OCI-LY7 (cell line): Measurements from ENCODE around the gene RCE1. TPM values are rescaled to one million over a fixed set of nuclear protein-coding genes. Genes with fewer than 3 reads are reported as not detected.

Experiments
- BruUV-seq: library from RNA; stranded (reverse); fragments of 400-500 nt; replicated peaks from 2 replicates; lab custom pipeline; 2021; lab: Mats Ljungman, UMichigan
- CTCF ChIA-PET: fragments of 300-600 bp; sonication (Branson Sonifier 250); formaldehyde crosslinking; loops from one replicate; lab custom pipeline; 2022; ENCODE audit warnings: antibody characterized with exemption; ENCODE audit not compliant: unreplicated experiment; lab: Charles Lee
- POLR2A ChIA-PET: fragments of 300-600 bp; sonication (Branson Sonifier 250); formaldehyde crosslinking; loops from one replicate; lab custom pipeline; 2022; ENCODE audit warnings: antibody characterized with exemption; lab: Charles Lee
- DNase-seq: peaks from one replicate; pipeline ENCODE4 v3.0.0-alpha.2; 2015; ENCODE audit warnings: low spot score
- H2AFZ ChIP-seq: fragments of 200-600 bp; sonication (generic), shearing (Covaris generic); 2 replicates; pipeline ENCODE4 v1.6.1; 2014; ENCODE audit warnings: mild to moderate bottlenecking, antibody characterized with exemption, low read length, moderate library complexity
- H3K27ac ChIP-seq: fragments of 200-600 bp; sonication (generic); 2 replicates; pipeline ENCODE4 v1.5.1; 2014; ENCODE audit warnings: mixed run types, low read depth, mild to moderate bottlenecking, moderate library complexity, low read length, inconsistent platforms; ENCODE audit not compliant: poor library complexity, severe bottlenecking
- H3K36me3 ChIP-seq: fragments of 200-600 bp; sonication (generic); 2 replicates; pipeline ENCODE4 v1.6.1; 2014; ENCODE audit warnings: mild to moderate bottlenecking, antibody characterized with exemption, low read length, moderate library complexity, mixed read lengths; ENCODE audit not compliant: insufficient read depth
- H3K4me1 ChIP-seq: fragments of 200-600 bp; sonication (generic); 2 replicates; pipeline ENCODE4 v1.5.1; 2014; ENCODE audit warnings: mild to moderate bottlenecking, low read length; ENCODE audit not compliant: insufficient read depth, poor library complexity, severe bottlenecking
- H3K4me2 ChIP-seq: fragments of 200-600 bp; sonication (generic); 2 replicates; pipeline ENCODE4 v1.6.1; 2014; ENCODE audit warnings: mild to moderate bottlenecking, low read length
- H3K4me3 ChIP-seq: fragments of 200-600 bp; sonication (generic); 2 replicates; pipeline ENCODE4 v1.5.1; 2014; ENCODE audit warnings: mild to moderate bottlenecking, low read depth, low read length; ENCODE audit not compliant: poor library complexity, severe bottlenecking
- H3K79me2 ChIP-seq: fragments of 200-600 bp; sonication (generic); 2 replicates; pipeline ENCODE4 v1.6.1; 2016; ENCODE audit warnings: low read depth, mild to moderate bottlenecking, low read length, moderate library complexity, mixed read lengths; ENCODE audit not compliant: insufficient read depth
- H3K9me2 ChIP-seq: fragments of 200-600 bp; sonication (generic); 2 replicates; pipeline ENCODE4 v1.6.1; 2016; ENCODE audit warnings: mild to moderate bottlenecking, low read length, mixed read lengths; ENCODE audit not compliant: insufficient read depth
- H3K9me3 ChIP-seq: fragments of 200-600 bp; sonication (generic); 2 replicates; pipeline ENCODE4 v1.6.1; 2014; ENCODE audit warnings: mild to moderate bottlenecking, mixed run types, low read length, mixed read lengths
- H4K20me1 ChIP-seq: fragments of 200-600 bp; sonication (generic); 2 replicates; pipeline ENCODE4 v1.6.1; 2014; ENCODE audit warnings: mild to moderate bottlenecking, antibody characterized with exemption, low read length, moderate library complexity, mixed read lengths; ENCODE audit not compliant: insufficient read depth
- EZH2phosphoT487 ChIP-seq: fragments of 200-600 bp; sonication (generic); IDR thresholded peaks from 2 replicates; pipeline ENCODE4 v1.6.1; 2018; ENCODE audit warnings: low read depth, borderline replicate concordance, mild to moderate bottlenecking, mixed run types, antibody characterized with exemption, low read length, moderate library complexity, mixed read lengths
- intact Hi-C: fragments of 100-400 bp; cut with micrococcal nuclease; formaldehyde crosslinking; loops from one replicate; pipeline ENCODE4 v1.10.0; 2022; ENCODE audit not compliant: unreplicated experiment
- total RNA-seq, 2 experiments: library from RNA; depleted of rRNA in 1 of 2; stranded (reverse); fragments of >200 nt in 1 of 2; shearing (Covaris generic) in 1 of 2; gene quantifications; 2 replicates each; pipeline ENCODE4 v1.2.3, GENCODE V29; 2014 to 2022
- TF ChIP-seq, protein P1 (sequence below): fragments of 200-600 bp; sonication (generic); conservative IDR thresholded peaks from 2 replicates; pipeline ENCODE4 v1.5.1; 2014; ENCODE audit warnings: mild to moderate bottlenecking, antibody characterized with exemption, low read length, moderate library complexity, mixed read lengths

Gene RCE1
- total RNA-seq, 2 experiments from 2014 or later = 34.9 to 62.9 TPM

DNA sequence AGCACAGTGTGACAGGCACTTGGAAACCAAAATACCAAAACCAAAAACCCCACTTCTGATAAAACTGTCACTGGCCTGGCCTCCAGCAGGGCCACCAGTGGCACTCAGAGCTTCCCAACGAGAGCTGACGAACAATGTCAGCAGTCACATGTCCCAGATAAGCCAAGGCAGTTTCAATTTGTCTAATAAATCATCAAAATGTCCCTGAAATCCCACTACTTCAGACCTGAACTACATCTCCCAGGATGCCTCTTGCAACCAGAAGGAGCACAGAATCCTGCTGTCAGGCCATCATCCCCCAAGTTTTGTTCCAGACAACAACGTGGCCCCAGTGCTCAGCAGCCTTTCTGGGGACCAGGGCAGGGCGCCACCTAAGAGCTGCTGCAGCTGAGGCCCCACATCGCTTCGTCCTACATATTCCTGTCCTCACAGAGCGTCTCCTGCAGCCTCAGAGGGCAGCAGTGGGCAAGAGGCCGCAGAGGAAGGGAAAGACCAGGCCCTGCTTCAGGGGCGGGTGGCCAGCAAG lies 38.7 kb downstream of the RCE1 start:
- Histone ChIP-seq H3K27ac (no peak overlapping the region), H2AFZ (no peak overlapping the region), H3K36me3 (no peaks in the 10 kb centered on the region), H3K4me2 (no peak overlapping the region), H3K4me3 (no peak overlapping the region), H3K79me2 (no peaks in the 10 kb centered on the region), H4K20me1 (no peaks in the 10 kb centered on the region), H3K9me3 (no peaks in the 10 kb centered on the region), H3K9me2 (no peaks in the 10 kb centered on the region), H3K4me1 (peaks cover 6% of the 10 kb centered on the region)
- BruUV-seq = no TSS peak
- no peak for DNase-seq
- intact Hi-C loops = loop anchor here (2.0 to 5.0 kb wide), 4 partner anchors 25 to 95 kb away; partner anchors contain the start of genes C11orf86, LRFN4 and RCE1
- POLR2A ChIA-PET = interaction anchor here (1.5 kb wide), 1 partner anchor 189 kb away, joined by 3 read pairs; no protein-coding TSS in a partner anchor
- TF ChIP-seq EZH2phosphoT487 = no peak
- TF ChIP-seq, protein P1, sequence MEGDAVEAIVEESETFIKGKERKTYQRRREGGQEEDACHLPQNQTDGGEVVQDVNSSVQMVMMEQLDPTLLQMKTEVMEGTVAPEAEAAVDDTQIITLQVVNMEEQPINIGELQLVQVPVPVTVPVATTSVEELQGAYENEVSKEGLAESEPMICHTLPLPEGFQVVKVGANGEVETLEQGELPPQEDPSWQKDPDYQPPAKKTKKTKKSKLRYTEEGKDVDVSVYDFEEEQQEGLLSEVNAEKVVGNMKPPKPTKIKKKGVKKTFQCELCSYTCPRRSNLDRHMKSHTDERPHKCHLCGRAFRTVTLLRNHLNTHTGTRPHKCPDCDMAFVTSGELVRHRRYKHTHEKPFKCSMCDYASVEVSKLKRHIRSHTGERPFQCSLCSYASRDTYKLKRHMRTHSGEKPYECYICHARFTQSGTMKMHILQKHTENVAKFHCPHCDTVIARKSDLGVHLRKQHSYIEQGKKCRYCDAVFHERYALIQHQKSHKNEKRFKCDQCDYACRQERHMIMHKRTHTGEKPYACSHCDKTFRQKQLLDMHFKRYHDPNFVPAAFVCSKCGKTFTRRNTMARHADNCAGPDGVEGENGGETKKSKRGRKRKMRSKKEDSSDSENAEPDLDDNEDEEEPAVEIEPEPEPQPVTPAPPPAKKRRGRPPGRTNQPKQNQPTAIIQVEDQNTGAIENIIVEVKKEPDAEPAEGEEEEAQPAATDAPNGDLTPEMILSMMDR = no peak
- CTCF ChIA-PET = interaction anchor here (0.6 kb wide), 1 partner anchor 416 kb away, joined by 7 read pairs; no protein-coding TSS in a partner anchor

DNA sequence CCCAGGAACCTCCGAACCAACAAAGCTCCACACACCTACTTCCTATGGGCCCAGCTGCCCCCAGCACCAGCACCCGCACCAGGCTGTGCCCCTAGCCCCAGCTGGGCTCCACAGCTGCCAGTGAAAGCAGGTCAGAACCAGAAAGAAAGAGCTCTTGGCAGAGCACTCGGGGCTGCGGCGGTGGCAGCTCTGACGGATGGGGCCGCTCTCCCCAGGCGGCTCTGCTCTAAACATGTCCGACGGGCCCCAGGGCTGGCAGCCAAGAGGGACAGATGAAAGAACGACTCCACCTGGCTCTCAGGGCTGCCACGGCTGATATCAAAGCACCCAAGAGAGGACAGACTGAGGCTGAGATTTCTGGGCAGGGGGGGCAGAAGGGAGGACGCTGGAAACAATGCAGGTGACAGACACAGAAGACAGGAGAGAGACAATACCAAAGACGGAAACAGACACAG lies 39.3 kb downstream of the RCE1 start:
- Histone ChIP-seq H3K9me2 (no peaks in the 10 kb centered on the region), H3K9me3 (no peaks in the 10 kb centered on the region), H3K79me2 (no peaks in the 10 kb centered on the region), H3K36me3 (no peaks in the 10 kb centered on the region), H3K27ac (no peak overlapping the region), H3K4me1 (peaks cover 6% of the 10 kb centered on the region), H3K4me2 (no peak overlapping the region), H4K20me1 (no peaks in the 10 kb centered on the region), H2AFZ (no peak overlapping the region), H3K4me3 (no peak overlapping the region)
- BruUV-seq = no TSS peak
- intact Hi-C loops = loop anchor here (1.0 to 5.0 kb wide), 5 partner anchors 26 to 188 kb away; partner anchors contain the start of genes C11orf86, LRFN4 and RCE1
- no peak for DNase-seq
- CTCF ChIA-PET = interaction anchor here (0.6 kb wide), 1 partner anchor 416 kb away, joined by 7 read pairs; no protein-coding TSS in a partner anchor
- POLR2A ChIA-PET = no interaction called here
- TF ChIP-seq, protein P1 = no peak
- TF ChIP-seq EZH2phosphoT487 = no peak
